ENCODE data around the gene CDH4. TPM values are rescaled to one million over a fixed set of nuclear protein-coding genes. Genes with fewer than 3 reads are reported as not detected.

The CDH4 gene
- polyA plus RNA-seq, 1 donor (not counting 4 experiments of a cell fraction or from before 2014, with no cell fraction given) = 2.2 TPM

GRCh38 chr20:61895686-61896057 lies 643.6 kb downstream of the CDH4 start:
- Histone ChIP-seq H3K4me2 (ENCODE audit: control insufficient read depth, extremely low read depth, insufficient read depth, low read depth, low read length) (no peak overlapping the region), H3K36me3 (ENCODE audit: control insufficient read depth in 2 of 2, extremely low read depth in 1 of 2, insufficient read depth in 2 of 2, low read length in 2 of 2) (no peaks in the 10 kb centered on the region), H3K9me3 (ENCODE audit: control insufficient read depth, low read depth, low read length) (peaks cover 3% of the 10 kb centered on the region), H2AFZ (ENCODE audit: control insufficient read depth, low read length) (no peak overlapping the region), H4K20me1 (ENCODE audit: control insufficient read depth, extremely low read depth, insufficient read depth, low read length) (peaks cover 8% of the 10 kb centered on the region), H3K9me1 (ENCODE audit: control insufficient read depth, extremely low read depth, insufficient read depth, low read length) (no peaks in the 10 kb centered on the region), H3K79me2 (ENCODE audit: control insufficient read depth, insufficient read depth, low read length) (no peaks in the 10 kb centered on the region), H3K27ac (ENCODE audit: control insufficient read depth, insufficient read depth, low read length) (no peak overlapping the region), H3K9ac (ENCODE audit: control insufficient read depth, extremely low read depth, insufficient read depth, low read length) (no peak overlapping the region), H3K4me3 (ENCODE audit: control insufficient read depth in 2 of 3, extremely low read depth in 1 of 3, insufficient read depth in 2 of 3, low read depth in 1 of 3, low read length in 3 of 3) (no peak overlapping the region), H3K27me3 (ENCODE audit: control insufficient read depth, extremely low read depth, insufficient read depth, low read length) (peaks cover 7% of the 10 kb centered on the region), H3K4me1 (ENCODE audit: control insufficient read depth, extremely low read depth, insufficient read depth, low read length) (no peaks in the 10 kb centered on the region)
- dilution Hi-C loops (cut with MboI; ENCODE audit: extremely low pct_ligation_motif_present, low sequenced_read_pairs) = no loop called here
- DNase-seq (ENCODE audit: low read depth, low spot score) (no peak), FAIRE-seq (no peak)
- TF ChIP-seq EZH2 (IDR thresholded peaks at IDR 0.05; ENCODE audit: low read length) (no peak), CTCF (optimal IDR thresholded peaks at IDR 0.05 in 1 of 3, IDR thresholded peaks at IDR 0.05 in 1 of 3, conservative IDR thresholded peaks at IDR 0.05 in 1 of 3; ENCODE audit: extremely low read depth in 1 of 3, insufficient read depth in 2 of 3, low read length in 3 of 3) (no peak)

- Histone ChIP-seq H3K9ac (ENCODE audit: control insufficient read depth, extremely low read depth, insufficient read depth, low read length) (no peak overlapping the region), H3K79me2 (ENCODE audit: control insufficient read depth, insufficient read depth, low read length) (no peaks in the 10 kb centered on the region), H3K27ac (ENCODE audit: control insufficient read depth, insufficient read depth, low read length) (no peak overlapping the region), H3K36me3 (ENCODE audit: control insufficient read depth in 2 of 2, extremely low read depth in 1 of 2, insufficient read depth in 2 of 2, low read length in 2 of 2) (no peaks in the 10 kb centered on the region), H2AFZ (ENCODE audit: control insufficient read depth, low read length) (no peak overlapping the region), H3K9me3 (ENCODE audit: control insufficient read depth, low read depth, low read length) (peaks cover 3% of the 10 kb centered on the region), H3K9me1 (ENCODE audit: control insufficient read depth, extremely low read depth, insufficient read depth, low read length) (no peaks in the 10 kb centered on the region), H4K20me1 (ENCODE audit: control insufficient read depth, extremely low read depth, insufficient read depth, low read length) (peaks cover 8% of the 10 kb centered on the region), H3K27me3 (ENCODE audit: control insufficient read depth, extremely low read depth, insufficient read depth, low read length) (peaks cover 4% of the 10 kb centered on the region), H3K4me3 (ENCODE audit: control insufficient read depth in 2 of 3, extremely low read depth in 1 of 3, insufficient read depth in 2 of 3, low read depth in 1 of 3, low read length in 3 of 3) (no peak overlapping the region), H3K4me2 (ENCODE audit: control insufficient read depth, extremely low read depth, insufficient read depth, low read depth, low read length) (no peak overlapping the region), H3K4me1 (ENCODE audit: control insufficient read depth, extremely low read depth, insufficient read depth, low read length) (no peaks in the 10 kb centered on the region)
- TF ChIP-seq EZH2 (IDR thresholded peaks at IDR 0.05; ENCODE audit: low read length) = no peak
- TF ChIP-seq CTCF (optimal IDR thresholded peaks at IDR 0.05 in 1 of 3, IDR thresholded peaks at IDR 0.05 in 1 of 3, conservative IDR thresholded peaks at IDR 0.05 in 1 of 3; ENCODE audit: extremely low read depth in 1 of 3, insufficient read depth in 2 of 3, low read length in 3 of 3) = peak; percentile 63 to 94 (median 94)
- DNase-seq (ENCODE audit: low read depth, low spot score) (no peak), FAIRE-seq (no peak)
- dilution Hi-C loops (cut with MboI; ENCODE audit: extremely low pct_ligation_motif_present, low sequenced_read_pairs) = no loop called here
These were observed 644.2 kb downstream of the CDH4 start for GRCh38 chr20:61896058-61896961.

Measured in keratinocyte (primary cell).